Osteoblast (primary cell): ENCODE measurements around the gene MEG3. TPM values are rescaled to one million over a fixed set of nuclear protein-coding genes. Genes with fewer than 3 reads are reported as not detected.

Source experiments
- DNase-seq: peaks from one replicate; pipeline ENCODE4 v3.0.0; 2011; ENCODE audit warnings: low spot score, mixed read lengths; ENCODE audit not compliant: insufficient read length; ENCODE audit errors: missing footprints
- H2AFZ ChIP-seq: 2 replicates; pipeline ENCODE4 v1.6.0; 2011; ENCODE audit warnings: mild to moderate bottlenecking, low read length
- H3K27ac ChIP-seq: 2 replicates; pipeline ENCODE4 v1.5.1; 2011; ENCODE audit warnings: mild to moderate bottlenecking, low read depth, low read length, moderate library complexity
- H3K27me3 ChIP-seq: 2 replicates; pipeline ENCODE4 v1.6.0; 2012; ENCODE audit warnings: mild to moderate bottlenecking, control low read depth, inconsistent platforms, low read length, moderate library complexity; ENCODE audit not compliant: insufficient read depth
- H3K36me3 ChIP-seq: 2 replicates; pipeline ENCODE4 v1.5.1; 2011; ENCODE audit warnings: mild to moderate bottlenecking, low read length, control low read depth, moderate library complexity; ENCODE audit not compliant: insufficient read depth
- H3K4me1 ChIP-seq: 2 replicates; pipeline ENCODE4 v1.5.1; 2011; ENCODE audit warnings: mild to moderate bottlenecking, low read length, control low read depth, moderate library complexity; ENCODE audit not compliant: insufficient read depth
- H3K4me2 ChIP-seq: 2 replicates; pipeline ENCODE4 v1.6.0; 2011; ENCODE audit warnings: mild to moderate bottlenecking, low read length; ENCODE audit not compliant: insufficient read depth
- H3K4me3 ChIP-seq: fragments of 200-600 bp; sonication (generic); 3 replicates; pipeline ENCODE4 v1.5.1; 2012; ENCODE audit warnings: mild to moderate bottlenecking, low read length, inconsistent platforms; ENCODE audit not compliant: insufficient read depth
- H3K79me2 ChIP-seq: 2 replicates; pipeline ENCODE4 v1.6.0; 2012; ENCODE audit warnings: mild to moderate bottlenecking, low read length, control low read depth, inconsistent platforms; ENCODE audit not compliant: insufficient read depth
- H3K9me3 ChIP-seq: 2 replicates; pipeline ENCODE4 v1.5.1; 2011; ENCODE audit warnings: low read depth, low read length, control low read depth
- H4K20me1 ChIP-seq: 2 replicates; pipeline ENCODE4 v1.6.0; 2012; ENCODE audit warnings: mild to moderate bottlenecking, low read length, control low read depth; ENCODE audit not compliant: insufficient read depth
- total RNA-seq: library from RNA; depleted of rRNA; stranded (reverse); fragments of >200 nt; gene quantifications from 2 replicates; pipeline ENCODE4 v1.2.3, GENCODE V29; 2012
- TF ChIP-seq, protein P1 (sequence below): IDR thresholded peaks from 2 replicates; pipeline ENCODE4 v1.5.1; 2011; ENCODE audit warnings: mild to moderate bottlenecking, low read depth, low read length, moderate library complexity; ENCODE audit errors: extremely low read depth

The MEG3 gene
- total RNA-seq, 1 donor = 200 TPM

DNA sequence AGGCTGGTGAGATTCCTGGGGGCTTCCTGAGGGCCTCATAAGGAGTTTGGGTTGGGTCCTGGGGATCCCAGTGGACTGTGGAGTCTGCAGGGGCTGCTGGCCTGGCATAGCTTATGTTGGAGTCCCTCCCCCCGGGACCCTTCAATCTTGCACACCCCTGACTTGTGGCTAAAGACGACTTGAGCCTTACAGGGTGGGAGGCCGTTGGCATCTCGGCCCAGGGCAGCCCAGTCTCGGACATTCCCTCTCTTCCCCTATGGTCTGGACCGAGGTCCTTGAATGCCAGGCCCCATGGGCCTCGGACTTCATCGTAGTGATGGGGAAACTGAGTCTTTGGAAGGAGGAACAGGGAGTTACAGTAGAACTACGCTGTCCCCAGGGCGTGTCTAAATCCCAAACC lies 65.1 kb downstream of the MEG3 start:
- Histone ChIP-seq H3K36me3 (peaks cover 46% of the 10 kb centered on the region), H2AFZ (no peak overlapping the region), H3K4me2 (no peak overlapping the region), H3K27ac (no peak overlapping the region), H4K20me1 (peaks cover 16% of the 10 kb centered on the region), H3K27me3 (no peaks in the 10 kb centered on the region), H3K4me1 (no peaks in the 10 kb centered on the region), H3K4me3 (no peak overlapping the region), H3K9me3 (no peaks in the 10 kb centered on the region), H3K79me2 (peaks cover 46% of the 10 kb centered on the region)
- peak; percentile 4 for DNase-seq
- TF ChIP-seq, protein P1, sequence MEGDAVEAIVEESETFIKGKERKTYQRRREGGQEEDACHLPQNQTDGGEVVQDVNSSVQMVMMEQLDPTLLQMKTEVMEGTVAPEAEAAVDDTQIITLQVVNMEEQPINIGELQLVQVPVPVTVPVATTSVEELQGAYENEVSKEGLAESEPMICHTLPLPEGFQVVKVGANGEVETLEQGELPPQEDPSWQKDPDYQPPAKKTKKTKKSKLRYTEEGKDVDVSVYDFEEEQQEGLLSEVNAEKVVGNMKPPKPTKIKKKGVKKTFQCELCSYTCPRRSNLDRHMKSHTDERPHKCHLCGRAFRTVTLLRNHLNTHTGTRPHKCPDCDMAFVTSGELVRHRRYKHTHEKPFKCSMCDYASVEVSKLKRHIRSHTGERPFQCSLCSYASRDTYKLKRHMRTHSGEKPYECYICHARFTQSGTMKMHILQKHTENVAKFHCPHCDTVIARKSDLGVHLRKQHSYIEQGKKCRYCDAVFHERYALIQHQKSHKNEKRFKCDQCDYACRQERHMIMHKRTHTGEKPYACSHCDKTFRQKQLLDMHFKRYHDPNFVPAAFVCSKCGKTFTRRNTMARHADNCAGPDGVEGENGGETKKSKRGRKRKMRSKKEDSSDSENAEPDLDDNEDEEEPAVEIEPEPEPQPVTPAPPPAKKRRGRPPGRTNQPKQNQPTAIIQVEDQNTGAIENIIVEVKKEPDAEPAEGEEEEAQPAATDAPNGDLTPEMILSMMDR = no peak

DNA sequence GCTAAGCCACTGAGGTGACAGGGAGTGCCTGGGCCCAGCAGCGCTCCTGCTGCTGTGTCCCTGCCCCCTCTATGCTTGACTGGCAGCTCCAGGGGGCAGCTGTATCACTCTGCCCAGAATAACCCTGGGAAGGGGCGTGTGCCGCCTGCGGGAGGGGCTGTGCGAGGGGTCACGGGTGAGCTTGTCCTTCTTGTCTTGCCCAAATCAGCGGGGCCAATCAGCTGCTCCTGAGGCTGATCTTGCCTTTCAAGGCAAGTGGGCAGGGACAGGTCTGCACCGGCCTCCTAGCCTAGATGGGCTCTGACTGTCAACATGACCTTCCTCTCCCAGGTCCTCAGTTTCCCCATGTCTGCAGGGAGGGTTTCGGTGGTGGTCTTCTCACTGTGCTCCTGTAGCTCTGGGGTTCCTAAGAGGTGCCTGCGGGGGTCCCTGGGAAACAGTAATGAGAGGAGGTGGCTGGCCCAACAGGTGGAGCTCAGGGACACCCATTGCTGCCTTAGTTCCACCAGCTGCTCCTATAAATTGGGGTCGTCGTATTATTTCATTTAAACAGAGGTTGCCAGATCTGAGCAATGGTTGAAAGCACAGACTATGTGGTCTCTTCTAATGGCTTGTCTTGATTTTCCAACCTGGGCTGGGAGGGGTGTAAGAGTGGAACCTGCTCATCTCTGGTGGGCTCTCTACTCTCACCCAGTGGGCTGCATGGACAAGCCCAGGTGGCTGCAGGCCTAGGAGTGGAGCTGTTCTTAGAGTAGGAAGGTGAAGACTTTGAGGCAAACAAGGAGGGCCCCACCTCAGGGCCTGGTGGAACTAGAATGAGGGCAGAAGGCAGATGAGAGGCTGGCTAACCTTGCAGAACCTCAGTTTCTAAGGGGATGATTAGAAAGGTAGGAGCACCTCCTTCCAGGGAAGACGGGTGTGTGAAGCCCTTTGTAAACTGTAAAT lies 65.9 kb downstream of the MEG3 start:
- Histone ChIP-seq H3K4me1 (no peaks in the 10 kb centered on the region), H3K4me3 (no peak overlapping the region), H3K36me3 (peaks cover 52% of the 10 kb centered on the region), H2AFZ (no peak overlapping the region), H3K9me3 (no peaks in the 10 kb centered on the region), H3K27me3 (no peaks in the 10 kb centered on the region), H3K79me2 (peaks cover 50% of the 10 kb centered on the region), H3K27ac (no peak overlapping the region), H3K4me2 (no peak overlapping the region), H4K20me1 (peaks cover 16% of the 10 kb centered on the region)
- peak; percentile 77 for DNase-seq
- TF ChIP-seq, protein P1 = no peak

DNA sequence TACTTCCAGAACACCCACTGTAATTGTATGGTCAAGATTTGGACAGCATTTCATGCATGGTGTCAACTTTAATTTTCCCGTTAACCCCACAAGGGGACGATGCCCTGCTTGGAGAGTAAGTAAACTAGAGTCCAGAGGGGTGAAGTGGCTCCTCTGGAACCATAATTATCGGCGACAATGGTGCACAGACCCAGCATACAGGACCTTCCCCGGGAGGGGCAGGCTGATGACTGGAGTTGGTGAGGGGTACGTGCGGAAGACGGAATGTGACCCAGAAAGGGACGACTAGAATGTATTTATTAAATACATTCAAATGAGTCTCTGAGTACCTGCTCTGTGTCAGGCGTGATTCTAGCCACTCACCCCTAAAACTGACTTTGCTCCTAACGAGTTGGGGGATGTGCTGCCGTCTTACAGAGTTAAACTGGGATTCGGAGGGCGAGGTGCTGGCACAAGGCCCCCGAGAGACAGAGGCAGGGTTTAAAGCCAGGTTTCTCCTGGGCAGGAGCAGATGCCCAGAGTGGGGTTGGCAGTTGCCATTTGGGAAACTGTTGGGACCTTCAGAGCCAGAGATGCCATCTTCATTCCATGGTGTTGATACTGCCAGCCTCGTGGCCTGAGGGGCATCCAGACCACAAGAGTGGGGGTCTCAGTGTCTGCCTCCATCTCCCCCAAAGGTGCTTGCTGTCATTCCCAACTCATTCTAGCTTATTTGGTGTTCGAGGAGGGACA lies 66.7 kb downstream of the MEG3 start:
- Histone ChIP-seq H3K4me1 (no peaks in the 10 kb centered on the region), H3K79me2 (peaks cover 51% of the 10 kb centered on the region), H3K4me2 (no peak overlapping the region), H2AFZ (no peak overlapping the region), H3K9me3 (no peaks in the 10 kb centered on the region), H4K20me1 (peaks cover 13% of the 10 kb centered on the region), H3K36me3 (peaks cover 52% of the 10 kb centered on the region), H3K27me3 (no peaks in the 10 kb centered on the region), H3K27ac (no peak overlapping the region), H3K4me3 (no peak overlapping the region)
- TF ChIP-seq, protein P1 = no peak
- DNase-seq = peak; percentile 67

DNA sequence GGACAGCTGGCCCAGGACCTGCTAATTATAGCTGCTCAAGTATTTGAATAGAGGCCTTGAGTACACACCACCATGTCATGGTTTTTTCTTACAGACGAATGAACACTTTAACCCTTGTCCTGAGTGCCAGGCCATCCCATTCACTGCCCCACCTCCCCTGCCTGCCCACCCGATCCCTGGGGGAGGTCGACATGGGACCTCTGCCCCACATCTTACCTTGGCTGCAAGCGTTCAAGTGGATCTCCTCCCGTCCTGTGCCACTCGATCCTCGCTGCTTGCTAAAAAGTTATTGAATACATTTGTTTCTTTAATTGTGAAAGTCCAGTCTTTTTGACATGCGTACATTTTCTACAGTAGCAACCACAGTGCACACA lies 67.3 kb downstream of the MEG3 start:
- H3K27me3 ChIP-seq = no peaks in the 10 kb centered on the region
- no peak overlapping the region for H3K4me3 ChIP-seq
- no peak overlapping the region for H2AFZ ChIP-seq
- DNase-seq = peak; percentile 32
- H3K4me1 ChIP-seq = no peaks in the 10 kb centered on the region
- TF ChIP-seq, protein P1 = no peak
- no peak overlapping the region for H3K4me2 ChIP-seq
- H3K9me3 ChIP-seq = no peaks in the 10 kb centered on the region
- H3K36me3 ChIP-seq = peaks cover 58% of the 10 kb centered on the region
- H3K79me2 ChIP-seq = peaks cover 46% of the 10 kb centered on the region
- peaks cover 9% of the 10 kb centered on the region for H4K20me1 ChIP-seq
- H3K27ac ChIP-seq = no peak overlapping the region
